HS-27A (cell line): ENCODE data around the gene TLL2.

ENCODE experiments used
- DNase-seq: peaks from one replicate; pipeline ENCODE4 v3.0.0-alpha.2; 2012; ENCODE audit warnings: low read depth, missing footprints

TLL2 gene

DNA sequence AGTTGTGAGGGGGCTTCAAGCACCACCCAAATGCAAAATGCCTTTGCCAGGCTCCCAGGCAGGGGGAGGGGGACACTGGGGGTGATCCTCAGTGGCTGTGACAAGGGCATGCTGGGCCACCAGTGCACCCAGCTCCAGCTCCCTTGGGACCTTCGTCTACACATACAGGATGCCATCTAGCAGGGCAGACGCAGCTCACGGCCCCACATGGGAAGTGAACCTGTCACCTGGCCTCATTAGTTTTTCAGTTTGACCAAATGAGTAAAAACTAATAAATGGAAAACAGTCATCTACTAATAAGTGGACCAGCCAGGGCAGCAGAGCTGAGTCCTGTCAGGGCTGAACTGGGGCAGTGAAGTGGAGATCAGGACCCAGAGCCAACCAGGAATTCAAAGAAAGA lies 50.2 kb downstream of the TLL2 start:
- DNase-seq: no peak

DNA sequence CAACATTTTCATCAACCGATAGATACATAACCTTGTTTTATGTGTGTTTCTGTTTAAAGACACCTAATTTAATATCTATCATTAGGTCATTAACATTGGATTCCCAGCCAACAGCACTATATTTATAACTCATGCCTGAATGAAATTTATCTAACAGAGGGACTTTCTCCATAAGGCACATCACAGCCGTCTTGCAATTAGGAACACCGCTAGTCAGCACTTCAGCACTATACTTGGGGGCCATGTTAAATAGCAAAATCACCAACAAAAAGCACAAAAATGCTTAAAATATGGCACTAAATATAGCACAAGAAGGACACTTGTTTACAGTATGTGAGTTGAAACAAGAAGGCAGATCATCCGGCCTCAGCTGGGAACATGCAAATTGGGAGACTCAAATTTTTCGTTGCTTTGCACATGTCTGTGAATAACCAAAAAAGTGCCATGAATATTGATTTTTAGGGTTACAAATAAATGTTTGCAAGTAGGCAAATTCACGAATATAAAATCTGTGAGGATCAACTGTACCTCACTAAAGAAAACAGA lies 51.0 kb downstream of the TLL2 start:
- DNase-seq: no peak

DNA sequence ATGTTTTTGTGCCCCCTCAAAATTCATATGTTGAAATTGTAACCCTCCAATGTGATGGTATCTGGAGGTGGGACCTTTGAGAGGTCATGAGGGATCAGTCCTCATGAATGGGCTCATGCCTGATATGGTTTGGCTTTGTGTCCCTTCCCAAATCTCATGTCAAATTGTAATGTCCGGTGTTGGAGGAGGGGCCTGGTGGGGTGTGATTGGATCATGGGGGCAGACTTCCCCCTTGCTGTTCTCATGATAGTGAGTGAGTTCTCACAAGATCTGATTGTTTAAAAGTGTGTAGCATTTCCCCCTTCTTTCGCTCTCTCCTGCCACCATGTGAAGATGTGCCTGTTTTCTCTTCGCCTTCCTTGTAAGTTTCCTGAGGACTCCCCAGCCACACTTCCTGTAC lies 53.4 kb downstream of the TLL2 start:
- no peak for DNase-seq

DNA sequence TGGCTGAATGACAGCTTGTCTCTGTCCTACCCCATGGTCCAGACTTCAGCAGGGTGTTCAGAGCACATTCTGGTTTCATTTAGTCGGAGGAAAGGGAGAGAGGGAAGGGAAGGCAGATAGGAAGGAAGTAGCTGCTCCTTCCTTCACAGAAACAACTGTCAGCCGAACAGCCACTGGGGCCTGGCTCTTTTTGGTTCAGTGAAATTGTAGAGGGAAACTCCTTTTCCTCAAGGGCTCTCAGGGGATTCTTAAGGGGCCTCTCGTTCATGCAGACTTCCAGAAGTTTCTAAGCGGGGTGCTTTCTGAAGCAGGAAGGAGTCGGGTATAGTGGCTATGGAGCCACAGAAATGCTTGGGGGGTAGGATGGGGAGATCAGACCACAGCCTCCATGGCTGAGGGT lies 56.4 kb downstream of the TLL2 start:
- DNase-seq: no peak

DNA sequence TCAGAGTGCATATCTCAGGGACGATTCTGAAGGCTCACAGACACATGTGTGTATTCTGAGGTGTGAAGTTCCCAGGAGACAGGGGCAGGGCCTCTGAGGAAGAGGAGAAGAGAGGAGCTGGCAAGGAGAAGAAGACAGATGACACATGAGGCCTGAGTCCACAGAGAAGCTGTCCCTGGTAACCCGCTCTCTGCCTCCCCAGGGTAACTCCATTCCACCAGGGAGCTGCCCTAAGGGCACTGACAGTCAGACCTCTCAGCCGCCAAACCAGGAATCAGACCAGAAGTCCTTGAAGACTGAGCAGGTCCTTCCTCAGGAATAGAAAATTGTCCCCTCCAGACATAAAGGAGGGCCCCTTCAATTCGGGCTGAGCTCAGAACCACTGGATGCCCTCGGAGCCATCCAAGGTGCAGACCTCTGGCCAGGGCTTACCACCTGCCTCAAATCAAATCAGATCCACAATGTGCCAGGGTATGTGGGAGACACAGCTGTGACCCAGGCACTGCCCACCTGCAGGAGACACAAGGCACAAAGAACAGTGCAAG lies 57.4 kb downstream of the TLL2 start:
- no peak for DNase-seq

DNA sequence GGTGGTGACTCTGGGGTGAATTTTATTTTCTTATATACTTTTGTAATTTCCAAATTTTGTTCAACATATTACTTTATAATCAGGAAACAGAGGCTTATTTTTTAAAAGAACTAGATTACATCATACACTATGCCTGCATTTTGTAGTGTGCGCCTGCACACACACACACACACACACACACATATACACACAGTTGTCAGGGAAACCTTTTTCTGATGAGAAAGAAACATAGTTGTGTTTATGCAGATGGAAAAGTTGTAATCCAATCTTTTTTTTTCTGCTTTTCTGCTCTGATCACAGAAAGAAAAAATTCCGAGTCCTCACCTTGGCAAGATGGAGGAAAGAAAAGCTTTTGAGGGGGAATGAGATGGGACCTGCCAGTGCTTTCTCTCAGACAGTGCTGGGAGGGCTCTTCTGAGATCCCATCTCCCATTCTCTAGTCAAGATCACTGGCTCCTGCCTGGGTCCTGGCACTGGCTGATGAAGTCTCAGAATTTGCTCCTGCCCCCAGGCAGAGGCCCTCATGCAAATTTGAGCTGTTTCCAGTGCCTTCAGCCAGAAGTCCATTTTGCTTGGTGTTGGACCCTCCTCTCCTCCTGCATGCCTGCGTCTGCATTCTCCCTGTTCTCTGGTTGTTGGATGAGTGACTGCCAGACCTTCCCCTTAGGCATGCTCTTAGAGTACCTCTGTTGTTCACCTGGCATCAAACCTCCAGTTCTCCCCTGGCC lies 59.7 kb downstream of the TLL2 start:
- no peak for DNase-seq

DNA sequence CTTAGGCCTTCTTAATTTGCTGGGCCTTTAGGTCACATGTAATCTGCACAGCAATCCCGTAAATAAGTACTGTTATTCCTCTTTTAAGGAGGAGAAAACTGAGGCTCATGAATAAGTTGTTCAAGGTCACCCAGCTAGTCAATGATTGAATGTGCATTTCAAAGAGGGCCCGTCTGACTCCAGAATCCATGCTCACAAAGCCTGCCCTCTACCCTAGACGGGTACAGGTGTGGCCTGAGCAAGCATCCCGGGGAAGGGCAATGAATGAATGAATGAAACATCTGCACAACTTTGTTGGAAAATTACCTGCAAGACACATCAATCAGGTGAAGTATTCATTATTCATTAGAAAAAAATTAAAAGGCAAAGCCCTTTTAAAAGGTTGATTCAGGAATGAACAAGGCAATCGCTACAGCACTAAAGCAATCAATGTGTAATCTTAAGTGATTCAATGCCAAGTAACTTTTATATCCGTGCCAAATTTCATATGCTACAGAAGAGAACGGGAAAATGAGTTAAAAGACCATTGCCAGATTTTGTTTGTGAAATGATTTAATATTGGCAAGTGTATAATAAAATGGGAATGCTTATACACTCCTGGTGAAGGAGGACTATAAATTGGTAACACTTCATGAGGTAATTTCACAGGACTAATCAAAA lies 61.1 kb downstream of the TLL2 start:
- DNase-seq: no peak

DNA sequence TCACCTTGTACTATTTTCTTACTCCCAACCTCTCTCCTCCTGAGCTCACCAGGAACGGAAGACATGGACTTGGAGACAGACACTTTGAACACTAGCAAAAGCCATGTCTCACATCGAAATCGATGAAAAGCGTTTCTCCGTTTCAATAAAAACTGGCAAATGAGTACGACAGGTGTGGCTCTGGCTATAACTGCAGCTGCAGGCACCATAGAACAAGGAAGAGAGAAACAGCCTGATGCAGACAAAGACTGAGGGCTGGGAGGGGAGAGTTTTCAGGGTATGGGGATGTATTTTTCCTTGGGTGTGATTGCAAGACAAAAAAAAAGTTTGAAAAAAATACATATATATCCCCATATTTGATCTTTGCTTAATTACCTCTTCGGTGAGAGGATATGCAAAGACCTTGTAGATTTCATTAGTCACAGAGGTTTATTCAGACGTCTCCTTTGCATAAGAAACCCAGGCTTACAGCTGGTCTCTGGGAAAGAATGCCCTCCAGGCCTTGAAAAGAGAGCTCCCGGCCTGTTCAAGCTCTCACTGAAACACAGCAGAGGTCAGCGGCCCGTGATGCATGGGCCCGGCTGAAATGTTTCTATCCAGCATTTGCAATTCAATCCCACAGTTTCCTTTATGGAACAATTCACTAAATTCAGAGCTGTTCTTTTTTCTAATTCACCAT lies 63.1 kb downstream of the TLL2 start:
- no peak for DNase-seq

DNA sequence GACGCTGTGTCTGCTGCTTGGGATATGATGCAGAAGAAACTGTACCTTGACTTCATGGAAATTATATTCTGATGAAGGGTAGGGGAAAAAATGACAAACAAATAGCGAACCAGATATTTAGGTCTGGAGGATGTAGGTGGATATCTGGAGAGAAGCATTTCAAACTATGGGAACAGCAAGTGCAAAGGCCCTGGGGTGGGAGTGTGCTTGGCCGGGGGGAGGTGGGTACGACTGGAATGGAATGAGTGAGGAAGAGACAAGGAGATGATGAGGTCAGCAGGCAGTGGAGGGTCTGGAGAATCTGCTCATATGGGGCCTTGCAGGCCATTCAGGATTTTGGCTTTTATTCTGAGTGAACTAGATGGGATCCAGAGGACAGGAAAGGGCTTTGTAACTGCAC lies 65.2 kb downstream of the TLL2 start:
- DNase-seq: no peak

DNA sequence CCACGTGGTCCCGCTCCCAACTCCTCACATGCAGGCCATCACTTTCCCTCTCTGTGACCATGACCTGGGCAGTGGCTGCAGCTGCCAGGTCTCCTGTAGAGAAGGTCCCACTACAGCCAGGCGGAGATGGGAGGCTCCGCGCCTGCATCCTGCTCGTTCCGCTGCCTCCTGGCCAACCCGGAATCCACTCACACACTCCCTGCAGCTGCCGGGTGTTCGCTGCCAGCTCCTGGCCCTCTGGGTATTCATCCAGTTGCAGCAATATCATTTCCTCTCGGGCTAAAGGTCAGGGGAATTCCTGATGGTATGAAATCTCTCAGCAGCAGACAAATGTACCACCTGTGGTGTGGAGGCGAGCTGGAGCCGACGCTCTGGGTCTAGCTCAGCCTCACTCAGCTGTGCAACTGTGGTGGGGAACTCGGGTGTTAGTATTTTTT lies 65.7 kb downstream of the TLL2 start:
- no peak for DNase-seq

DNA sequence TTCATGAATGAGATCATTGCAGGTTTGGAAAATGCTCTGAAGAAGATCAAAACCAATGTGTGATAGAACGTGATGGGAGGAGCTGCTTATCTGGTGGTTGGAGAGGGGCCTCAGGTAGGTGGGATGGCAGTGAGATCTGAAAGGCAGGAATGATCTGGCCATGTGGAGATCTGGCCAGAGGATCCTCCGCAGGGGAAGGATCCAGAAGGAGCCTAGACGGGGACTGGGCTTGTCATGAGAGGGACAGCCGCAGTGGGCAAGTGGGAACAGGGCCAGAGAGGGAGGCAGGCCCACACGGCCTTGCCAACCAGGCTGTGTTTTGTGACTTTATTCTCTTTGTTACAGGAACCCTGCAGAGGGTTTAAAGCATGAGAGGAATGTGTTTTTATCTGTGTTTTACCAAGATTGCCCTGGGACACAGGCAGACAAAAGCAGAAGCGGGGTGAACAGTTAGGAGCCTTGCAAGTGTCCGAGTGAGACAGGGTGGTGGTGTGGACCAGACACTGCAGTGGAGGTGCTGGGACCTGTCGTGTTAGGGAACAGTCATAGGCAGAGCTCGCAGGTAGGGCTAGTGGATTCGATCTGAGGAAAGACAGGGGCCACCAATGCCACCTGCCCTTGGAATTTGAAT lies 66.6 kb downstream of the TLL2 start:
- DNase-seq: no peak

DNA sequence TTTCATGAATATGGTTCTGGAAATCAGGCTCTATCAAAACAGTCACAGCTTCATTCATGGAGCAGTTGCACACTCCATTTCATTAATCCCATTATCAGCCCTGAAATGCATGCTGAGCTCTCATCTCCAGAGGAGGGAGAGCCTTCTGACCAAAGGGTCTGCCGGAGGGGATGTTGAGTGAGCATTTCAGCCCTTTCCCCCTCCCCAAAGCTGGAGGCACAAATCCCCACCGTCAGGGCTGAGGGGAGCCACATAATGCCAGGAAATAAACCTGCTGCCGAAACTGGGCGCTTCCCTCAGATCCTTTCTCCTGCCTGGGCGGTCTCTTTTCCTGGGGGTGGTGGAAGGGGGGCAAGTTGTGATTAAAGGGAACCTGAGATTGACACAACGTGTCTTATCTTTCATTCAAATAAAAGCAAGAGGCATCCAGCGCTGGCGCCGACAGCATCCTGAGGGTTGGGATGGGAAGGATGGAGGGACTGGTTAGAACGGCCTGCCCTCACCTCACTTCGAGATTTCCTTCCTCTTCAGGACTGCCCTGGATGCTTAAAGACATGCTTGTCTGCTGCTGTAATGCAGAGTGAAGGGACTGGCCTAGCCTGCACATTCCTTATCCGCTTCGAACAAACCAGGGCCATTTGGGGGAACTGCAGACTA lies 71.6 kb downstream of the TLL2 start:
- no peak for DNase-seq

DNA sequence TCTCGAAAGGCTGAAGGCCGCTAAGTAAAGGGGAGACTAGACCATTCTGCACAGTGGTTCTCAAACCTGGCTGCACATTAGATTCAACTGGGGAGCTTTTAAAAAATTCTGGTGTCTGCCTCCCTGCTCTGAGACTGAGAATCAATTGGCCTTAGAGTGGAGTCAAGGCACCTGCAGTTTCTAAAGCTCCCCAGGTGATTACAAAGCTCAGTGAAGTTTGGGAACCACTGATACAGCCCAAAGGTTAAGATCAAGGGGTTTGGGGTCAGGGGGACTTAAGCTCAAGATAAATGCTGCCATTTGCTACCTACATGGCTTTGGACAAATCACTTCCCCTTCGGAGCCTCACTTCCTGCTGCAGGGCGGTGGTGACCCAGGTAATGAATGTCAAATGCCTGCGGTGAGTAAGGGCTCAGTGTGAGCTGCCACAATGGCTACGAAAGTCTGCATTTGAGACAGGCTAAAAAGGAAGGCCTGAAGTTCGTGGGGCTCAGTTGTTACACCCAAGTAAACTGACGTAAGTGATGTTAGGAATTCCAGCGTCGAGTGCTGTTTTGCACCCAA lies 72.3 kb downstream of the TLL2 start:
- no peak for DNase-seq

DNA sequence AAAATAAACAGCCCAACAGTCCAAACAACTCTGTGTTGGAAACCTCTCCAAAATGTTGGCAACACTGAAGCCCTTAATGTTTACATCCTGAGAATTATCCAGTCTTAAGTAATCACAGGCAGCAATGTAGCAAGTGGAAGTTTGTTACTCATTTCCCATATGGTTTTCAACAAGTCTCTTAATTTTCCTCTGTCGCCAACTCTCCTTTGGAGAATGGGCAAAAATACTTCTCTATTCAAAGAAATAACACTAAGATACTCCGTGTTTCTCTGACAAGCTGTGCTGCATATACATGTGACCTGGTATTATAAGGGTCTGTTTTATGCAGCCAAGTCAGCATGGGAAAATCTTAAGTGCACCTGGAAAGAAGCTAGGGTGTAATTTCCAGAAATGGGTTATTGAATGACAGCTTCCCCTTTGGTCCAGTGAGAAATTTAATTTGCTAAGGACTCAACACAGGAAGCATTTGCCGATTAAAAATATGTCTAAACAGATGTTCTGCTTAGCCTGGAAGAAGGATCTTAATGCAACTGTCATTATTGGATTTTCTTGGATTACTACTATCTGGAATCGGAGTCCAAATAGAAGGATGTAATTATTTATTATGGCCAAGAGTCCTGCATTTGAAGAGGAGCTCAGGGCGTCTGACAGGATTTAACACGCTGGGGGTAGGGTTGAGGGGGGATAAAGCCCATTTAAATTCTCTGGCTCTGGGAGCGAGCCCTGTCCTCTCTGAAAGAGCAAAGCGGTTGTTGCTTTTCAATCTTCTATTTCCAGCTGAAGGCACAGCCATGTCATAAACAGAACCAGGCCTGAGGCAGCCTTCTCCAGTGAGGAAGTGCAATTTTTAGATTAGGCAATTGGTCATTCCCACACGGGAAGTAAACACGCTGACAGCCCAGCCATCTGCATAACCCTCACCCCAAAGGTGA lies 73.1 kb downstream of the TLL2 start:
- DNase-seq: no peak

DNA sequence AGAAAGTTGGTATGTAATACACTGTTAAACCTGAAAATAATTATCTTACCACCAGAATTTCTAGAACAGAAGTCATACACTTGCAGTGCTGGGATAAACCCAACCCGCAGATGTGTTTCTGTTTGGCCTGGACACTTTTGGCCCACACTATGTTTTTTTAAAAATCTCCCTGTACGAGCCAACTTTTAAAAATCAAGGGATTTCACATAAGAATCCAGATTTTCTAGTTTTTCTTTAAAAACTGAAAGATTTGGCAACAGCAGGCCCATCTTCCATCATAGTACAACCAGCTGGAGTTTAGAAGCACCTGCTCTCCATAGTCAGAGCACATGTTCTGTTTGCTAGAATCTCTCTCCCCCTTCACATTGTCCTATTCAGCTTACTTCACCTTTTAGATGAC lies 74.0 kb downstream of the TLL2 start:
- no peak for DNase-seq

DNA sequence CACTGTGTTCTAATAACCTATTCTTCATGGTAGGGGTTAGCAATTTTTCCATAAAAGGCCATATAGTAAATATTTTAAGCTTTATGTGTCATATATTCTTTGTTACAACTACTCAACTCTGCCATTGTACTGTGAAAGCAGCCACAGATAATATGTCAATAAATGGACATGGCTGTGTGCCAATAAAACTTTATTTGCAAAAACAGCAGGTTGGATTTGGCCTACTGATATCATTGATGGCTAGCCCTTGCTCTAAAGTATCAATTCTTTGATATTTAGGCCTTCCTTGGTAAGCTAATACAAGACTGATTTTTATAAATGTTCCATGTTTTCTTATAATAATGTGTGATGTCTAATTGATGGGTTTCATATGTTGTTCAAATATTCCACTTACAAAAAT lies 77.7 kb downstream of the TLL2 start:
- DNase-seq: no peak

DNA sequence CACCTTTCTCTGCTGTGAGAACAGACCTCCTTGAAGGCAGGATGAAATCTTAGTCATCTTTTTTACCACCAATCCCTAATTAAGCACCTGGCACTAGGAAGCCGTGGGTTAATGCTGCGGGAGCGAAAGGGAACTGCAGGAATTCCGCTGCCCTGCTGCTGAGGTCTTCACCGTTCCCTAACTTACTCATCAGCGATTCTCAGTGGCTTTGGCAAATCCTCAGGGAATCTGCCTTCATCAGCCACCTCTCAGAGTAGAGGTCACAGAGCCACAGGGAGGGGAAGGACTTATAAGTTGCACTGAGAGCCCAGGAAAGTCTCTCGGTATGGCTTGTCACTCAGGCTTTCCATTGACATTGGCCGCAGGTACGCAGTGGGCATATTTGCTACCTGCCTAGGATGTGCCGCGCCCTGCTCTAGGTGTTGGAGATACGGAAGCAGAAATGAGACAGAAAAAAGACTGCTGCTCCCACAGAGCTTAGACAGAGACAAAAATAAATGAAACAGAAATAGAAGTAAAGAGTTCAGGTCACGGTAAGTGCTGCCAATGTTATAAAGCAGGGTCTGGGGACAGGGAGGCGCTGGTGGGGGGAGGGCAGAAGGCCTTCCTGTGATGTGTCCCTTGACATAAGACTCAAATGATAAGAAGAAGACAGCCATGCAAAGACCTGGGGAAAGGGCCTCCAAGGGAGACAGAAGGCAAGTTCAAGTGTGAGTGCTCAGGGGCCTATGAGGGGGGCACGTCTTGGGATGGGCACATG lies 82.3 kb downstream of the TLL2 start:
- no peak for DNase-seq

DNA sequence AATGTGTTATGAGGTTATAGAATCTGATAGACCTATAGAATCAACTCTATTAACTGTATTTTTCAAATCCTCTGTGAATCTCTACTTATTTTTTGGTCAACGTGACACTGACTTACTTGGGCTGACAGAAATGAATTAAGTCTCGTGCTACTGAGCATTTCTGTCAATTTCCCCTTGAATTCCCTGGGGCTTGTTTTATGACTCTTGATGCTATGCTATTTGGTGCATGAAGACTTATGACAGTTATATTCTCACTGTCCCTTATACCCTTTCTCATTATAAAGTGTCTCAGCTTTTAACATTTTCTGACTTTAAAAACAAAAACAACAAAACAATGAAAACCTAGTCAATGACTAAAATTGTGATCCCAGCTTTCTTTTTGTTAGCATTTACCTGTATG lies 86.4 kb downstream of the TLL2 start:
- no peak for DNase-seq

DNA sequence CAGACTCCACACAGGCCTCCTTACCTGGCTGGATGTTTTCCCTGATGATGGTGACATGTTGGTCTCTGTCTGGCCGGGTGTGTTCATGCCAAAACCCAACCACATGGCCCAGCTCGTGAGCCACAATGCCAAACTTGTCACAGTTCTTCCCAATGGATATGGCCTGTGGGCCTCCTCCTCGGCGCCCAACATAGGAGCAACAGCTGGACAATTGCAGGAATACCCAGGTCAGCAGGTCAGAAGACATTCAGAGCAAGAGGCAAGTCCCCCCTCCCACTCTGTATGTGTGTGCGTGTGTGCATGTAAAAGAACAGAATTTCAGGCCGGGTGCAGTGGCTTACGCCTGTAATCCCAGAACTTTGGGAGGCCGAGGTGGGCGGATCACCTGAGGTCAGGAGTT lies 91.2 kb downstream of the TLL2 start:
- no peak for DNase-seq

DNA sequence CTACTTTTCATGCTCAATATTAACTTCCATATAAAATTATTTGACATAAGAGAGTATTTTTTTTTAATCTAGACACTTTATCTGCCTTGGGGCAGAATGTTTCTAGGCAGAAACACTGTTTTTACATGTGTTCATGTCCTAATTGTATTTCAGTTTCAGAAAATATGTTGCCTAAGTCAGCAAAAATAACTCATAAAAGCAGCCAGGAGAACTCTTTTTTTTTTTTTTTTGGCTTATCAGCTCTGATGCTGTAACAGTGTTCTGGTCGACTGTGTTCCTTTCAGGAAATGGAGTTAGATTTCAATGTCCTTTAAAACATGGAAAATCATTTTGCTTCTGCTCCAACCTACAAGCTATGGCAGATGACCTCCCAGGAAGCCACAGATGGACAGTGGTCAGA lies 91.7 kb downstream of the TLL2 start:
- no peak for DNase-seq
